ENCODE data around the gene KRT7.

KRT7 gene

DNA sequence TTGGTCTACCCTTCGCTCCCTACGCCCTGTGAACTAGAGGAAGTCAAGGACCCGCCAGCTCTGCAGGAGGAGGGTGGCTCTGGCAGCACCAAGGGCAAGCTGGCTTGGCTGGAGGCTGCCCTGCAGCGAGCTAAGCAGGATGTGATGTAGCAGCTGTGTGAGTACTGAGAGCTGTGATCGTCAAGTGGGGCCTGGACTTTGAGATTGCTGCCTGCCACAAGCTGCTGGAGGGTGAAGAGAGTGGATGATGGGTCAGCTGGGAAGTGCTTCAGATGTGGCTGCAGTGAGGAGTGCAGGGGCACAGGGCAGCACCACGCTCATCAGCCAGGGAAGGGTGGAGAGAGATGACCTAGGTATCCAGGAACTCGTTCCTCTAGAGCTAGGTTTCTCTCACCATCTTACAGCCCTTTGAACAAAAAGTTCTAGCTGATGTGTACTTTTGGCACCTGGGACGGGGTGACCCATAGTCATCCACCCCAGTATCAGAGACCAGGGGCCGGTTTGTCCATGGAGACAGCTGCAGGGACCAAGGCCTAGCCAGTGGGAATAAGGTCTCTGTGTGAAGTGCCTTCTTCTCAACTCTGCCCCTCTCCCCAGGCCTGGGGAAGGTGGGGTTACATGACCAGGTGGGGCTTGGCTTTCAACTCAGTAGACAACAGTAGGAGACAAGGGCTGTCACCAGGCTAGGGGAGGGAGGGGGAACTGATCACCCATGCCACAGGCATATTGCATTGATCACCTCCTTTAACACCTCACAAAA lies 44.6 kb downstream of the KRT7 start:
- no peak overlapping the region for H3K4me3 ChIP-seq (ENCODE audit: low read depth, low read length)
- no peak for TF ChIP-seq CTCF (IDR thresholded peaks at IDR 0.05; ENCODE audit: low read depth, low read length)

DNA sequence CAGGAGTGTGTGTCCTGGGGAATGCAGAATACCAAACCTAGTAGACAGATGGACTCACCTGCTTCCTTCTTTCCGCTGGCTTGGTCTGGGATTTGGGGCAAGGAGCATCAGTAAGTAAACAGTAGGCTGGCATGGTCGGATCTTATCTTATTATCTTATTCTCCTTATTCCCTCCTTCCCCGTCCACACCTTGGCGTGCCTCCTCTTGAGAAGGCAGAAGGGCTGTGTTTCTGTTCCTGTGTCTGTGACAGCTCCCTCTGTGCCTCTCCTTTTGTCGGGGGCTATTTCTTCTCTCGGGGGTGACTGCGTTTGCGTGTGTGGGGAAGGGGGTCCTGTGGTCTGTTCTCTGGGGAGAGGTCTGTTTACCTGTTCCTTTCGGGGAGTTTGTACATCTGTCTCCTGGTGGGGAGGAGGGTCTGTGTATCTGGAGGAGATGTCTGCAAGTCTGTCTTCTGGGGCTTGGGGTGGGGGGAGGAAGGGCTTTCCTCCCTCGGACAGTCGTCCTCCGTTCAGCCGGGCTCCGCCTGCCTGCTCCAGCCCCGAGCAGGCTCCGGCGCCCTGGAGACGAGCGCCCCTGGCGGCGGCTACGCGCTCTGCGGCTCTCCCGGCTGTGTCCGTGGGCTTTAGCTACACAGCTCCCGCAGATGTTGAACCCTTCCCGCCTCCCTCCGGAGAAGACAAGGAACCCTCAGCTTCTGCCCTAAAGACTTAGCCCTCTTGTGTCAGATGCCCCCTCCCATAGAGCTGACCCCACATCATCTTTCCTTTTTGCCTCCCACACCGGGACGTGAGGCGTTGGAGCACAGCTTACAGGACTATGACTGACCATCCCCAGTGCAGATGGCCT lies 45.8 kb downstream of the KRT7 start:
- peak; percentile 96 for TF ChIP-seq CTCF (IDR thresholded peaks at IDR 0.05; ENCODE audit: low read depth, low read length)

GRCh38 chr12:52279422-52280318 lies 46.6 kb downstream of the KRT7 start:
- H3K4me3 ChIP-seq (ENCODE audit: low read depth, low read length), result no peak overlapping the region
- no peak for TF ChIP-seq CTCF (IDR thresholded peaks at IDR 0.05; ENCODE audit: low read depth, low read length)

More for the DNA sequence above, 45.8 kb downstream of the KRT7 start:
- H3K4me3 ChIP-seq (ENCODE audit: low read depth, low read length), result no peak overlapping the region

GRCh38 chr12:52280319-52280795 lies 47.3 kb downstream of the KRT7 start:
- no peak for TF ChIP-seq CTCF (IDR thresholded peaks at IDR 0.05; ENCODE audit: low read depth, low read length)
- H3K4me3 ChIP-seq (ENCODE audit: low read depth, low read length), result no peak overlapping the region; the same call in 1 of the 2 replicates

GRCh38 chr12:52280796-52281560 lies 47.9 kb downstream of the KRT7 start:
- no peak overlapping the region; the same call in 1 of the 2 replicates for H3K4me3 ChIP-seq (ENCODE audit: low read depth, low read length)
- no peak for TF ChIP-seq CTCF (IDR thresholded peaks at IDR 0.05; ENCODE audit: low read depth, low read length)

DNA sequence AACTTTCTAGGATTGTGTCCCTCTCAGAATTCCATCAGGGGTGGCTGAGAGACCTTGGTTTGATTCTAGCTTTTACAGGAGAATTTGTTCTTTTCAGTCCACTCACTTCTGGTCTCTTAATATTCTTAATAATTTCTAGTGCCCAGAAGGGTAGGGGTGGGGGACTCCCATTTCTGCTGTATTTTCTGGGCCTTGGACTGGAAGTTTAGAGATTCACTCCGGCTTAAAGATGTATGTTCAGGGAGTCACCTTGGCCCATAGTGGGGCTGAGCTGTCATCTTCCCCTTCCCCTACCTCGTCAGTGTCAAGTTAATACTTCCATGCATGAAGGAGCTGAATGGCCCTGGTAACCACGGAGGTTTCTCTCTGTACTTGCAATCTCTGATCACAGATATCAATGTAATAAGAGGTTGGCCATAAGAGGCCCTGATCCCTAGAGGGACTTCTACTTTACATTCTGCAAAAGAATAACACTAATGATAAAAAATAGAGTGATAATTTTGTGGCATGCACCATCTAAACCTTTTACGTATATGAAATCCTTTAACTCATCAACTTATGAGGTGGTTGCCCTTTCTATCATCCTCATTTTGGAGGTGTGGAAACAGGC lies 51.6 kb downstream of the KRT7 start:
- no peak overlapping the region for H3K4me3 ChIP-seq (ENCODE audit: low read depth, low read length)
- TF ChIP-seq CTCF (IDR thresholded peaks at IDR 0.05; ENCODE audit: low read depth, low read length), result no peak
